ENCODE data around the gene CACHD1.

DNA sequence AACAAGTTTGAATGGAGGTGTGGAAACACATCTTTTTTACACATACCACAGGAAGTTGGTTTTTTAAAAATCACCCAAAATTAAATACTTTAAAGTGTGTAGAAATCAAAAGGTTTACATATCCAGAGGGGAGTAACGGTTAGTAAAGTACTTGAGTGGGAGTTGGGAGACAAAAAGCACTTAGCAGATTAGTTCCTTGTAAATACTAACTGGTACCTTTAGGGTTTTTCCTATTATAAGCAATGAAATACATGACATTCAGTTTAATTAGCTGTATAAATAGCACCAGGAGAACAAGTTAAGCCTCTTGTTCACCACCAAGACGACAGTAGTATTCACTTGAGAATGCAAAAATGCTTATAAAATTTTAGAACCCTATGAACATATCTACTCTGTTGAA, 251.2 kb downstream of the CACHD1 start:
- TF ChIP-seq CTCF (IDR thresholded peaks at IDR 0.05; ENCODE audit: insufficient read depth, low read length) (no peak), GABPA (IDR thresholded peaks at IDR 0.05; ENCODE audit: low read depth) (no peak), POLR2AphosphoS5 (IDR thresholded peaks at IDR 0.05; ENCODE audit: low read depth) (no peak)

Measured in HL-60 (cell line).